Right renal pelvis (tissue), 4 donors: ENCODE measurements around the gene TSC22D1. TPM values are rescaled to one million over a fixed set of nuclear protein-coding genes. Genes with fewer than 3 reads are reported as not detected.

Experiments
- DNase-seq, 4 donors: peaks; one replicate each; pipeline ENCODE4 v3.0.0-alpha.2; 2013; ENCODE audit warnings: low read depth in 4 of 4, low spot score in 3 of 4, missing footprints in 1 of 4
- polyA plus RNA-seq, 4 donors: library from polyadenylated mRNA; unstranded; fragments of 120-200 nt; gene quantifications; one replicate each; pipeline ENCODE4 v1.2.1, GENCODE V29; 2013; ENCODE audit not compliant: insufficient read length in 4 of 4

The TSC22D1 gene
- polyA plus RNA-seq, 4 donors = 253 to 271 (median 260) TPM

DNA sequence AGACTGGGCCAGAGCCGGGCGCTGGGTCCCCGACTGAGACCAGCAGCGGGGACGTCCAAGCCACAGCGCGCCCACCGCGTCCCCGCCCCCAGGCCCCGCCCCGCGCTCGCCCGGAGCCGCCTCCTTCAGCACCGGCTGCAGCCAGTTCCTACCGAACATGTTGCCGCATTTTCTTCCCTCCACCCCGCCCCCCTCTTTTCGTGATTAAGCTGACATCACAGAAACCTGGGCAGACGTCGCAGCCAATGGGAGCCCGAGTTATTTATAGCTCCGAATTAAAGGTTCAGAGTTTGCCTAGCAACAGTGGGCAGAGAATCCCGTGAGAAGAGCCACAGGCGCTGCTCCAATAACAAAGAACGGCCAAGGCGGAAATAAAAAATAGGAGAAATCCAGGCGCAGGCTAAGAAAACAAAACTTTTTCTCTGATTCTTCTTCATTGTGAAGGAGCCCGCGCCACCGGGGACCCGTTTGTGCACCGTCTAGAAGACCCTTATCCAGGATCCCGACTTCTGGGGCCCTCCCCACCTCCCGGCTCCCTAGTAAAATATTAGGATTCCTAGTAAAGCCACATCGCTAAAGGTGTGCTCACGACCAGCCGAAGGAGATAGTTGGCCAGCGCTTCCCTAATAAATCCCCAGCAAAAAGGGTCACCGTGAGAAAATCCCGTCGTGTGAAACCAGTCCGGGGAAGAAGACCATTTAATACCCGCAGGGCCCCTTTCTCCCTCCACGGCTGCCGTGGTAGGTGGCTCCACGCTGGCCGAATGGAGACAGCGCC lies 140.8 kb downstream of the TSC22D1 start:
- DNase-seq = peak; percentile 96 to 99 (median 99)

GRCh38 chr13:44434766-44435141 lies 141.4 kb downstream of the TSC22D1 start:
- no peak for DNase-seq

- DNase-seq = no peak
Observed at GRCh38 chr13:44433863-44434765, 142.0 kb downstream of the TSC22D1 start.

DNA sequence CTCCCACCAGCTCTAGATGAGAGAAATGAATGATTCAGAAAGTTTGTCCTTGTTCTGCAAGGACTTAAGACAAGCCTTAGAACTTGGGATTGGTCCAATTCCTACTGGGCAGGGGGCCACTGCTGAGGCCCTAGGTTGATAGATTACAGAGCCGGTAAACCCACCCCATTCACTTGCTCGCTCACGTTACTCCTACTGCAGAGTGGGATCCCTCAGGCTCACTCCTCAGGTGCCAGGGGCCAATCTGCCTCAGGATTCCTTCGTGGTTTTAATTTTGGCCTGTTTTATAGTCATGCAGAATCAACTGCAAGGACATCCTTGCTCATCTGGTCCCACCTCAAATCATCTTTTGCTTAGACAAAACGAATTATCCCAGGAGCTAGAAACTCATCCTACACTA lies 143.5 kb downstream of the TSC22D1 start:
- no peak for DNase-seq

GRCh38 chr13:44431150-44431549 lies 145.0 kb downstream of the TSC22D1 start:
- DNase-seq = no peak

- DNase-seq = no peak
Observed at GRCh38 chr13:44429311-44429710, 146.8 kb downstream of the TSC22D1 start.

DNA sequence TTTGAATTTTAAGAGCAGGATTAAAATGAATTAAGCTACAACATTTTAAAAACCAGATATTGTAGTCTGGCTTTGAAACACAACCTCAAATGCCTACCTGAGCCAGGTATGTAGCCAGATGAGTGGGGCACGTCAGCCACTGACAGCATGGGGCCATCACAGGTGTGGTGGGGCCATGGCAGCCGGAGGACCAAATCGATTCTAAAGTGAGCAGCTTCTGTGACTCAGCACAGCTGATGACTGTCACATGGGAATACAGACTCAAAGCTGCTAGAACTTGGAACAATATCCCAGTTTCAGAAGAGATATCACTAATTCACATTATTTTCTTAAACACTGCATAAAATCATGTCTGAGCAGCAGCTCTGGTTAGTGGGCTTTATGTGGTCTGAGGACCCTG lies 149.7 kb downstream of the TSC22D1 start:
- DNase-seq = no peak

- DNase-seq = no peak
Observed at GRCh38 chr13:44425815-44426078, 150.4 kb downstream of the TSC22D1 start.

GRCh38 chr13:44425041-44425814 lies 150.9 kb downstream of the TSC22D1 start:
- DNase-seq = no peak

GRCh38 chr13:44423824-44424223 lies 152.3 kb downstream of the TSC22D1 start:
- no peak for DNase-seq

- no peak for DNase-seq
Observed at GRCh38 chr13:44422755-44423643, 153.1 kb downstream of the TSC22D1 start.

DNA sequence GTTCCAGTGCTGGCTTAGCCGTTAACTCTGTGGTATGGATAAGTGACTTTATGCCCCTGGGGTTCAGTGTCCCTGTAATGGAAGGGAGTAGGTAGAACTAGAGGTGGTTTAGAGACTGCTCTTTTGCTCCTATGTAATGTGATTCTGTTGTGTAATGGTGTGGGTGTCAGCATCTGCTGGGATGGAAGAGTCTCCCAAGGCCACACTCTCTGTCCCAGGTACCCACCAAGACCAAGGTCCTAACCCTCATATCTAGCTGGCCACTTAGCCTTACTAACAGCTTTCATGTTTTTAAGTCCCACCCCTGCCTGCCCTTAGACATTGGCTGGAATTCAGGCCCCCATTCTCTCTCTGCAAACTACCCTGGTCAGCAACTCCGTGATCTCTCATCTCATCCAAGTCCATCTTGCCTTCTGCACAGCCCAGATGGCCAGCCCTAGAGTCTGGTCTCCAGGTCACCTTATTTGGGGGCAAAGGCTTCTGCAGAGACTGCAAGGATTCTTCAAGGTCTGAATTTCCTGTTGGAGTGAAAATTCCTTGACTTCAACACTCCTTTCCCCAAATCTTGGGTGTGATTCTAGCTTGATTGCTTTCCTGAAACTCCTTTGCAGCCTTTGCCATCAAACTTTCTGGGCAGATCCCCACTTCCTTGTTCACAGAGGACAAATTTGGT lies 154.1 kb downstream of the TSC22D1 start:
- DNase-seq = no peak

- DNase-seq = no peak
Observed at GRCh38 chr13:44420376-44421220, 155.5 kb downstream of the TSC22D1 start.

DNA sequence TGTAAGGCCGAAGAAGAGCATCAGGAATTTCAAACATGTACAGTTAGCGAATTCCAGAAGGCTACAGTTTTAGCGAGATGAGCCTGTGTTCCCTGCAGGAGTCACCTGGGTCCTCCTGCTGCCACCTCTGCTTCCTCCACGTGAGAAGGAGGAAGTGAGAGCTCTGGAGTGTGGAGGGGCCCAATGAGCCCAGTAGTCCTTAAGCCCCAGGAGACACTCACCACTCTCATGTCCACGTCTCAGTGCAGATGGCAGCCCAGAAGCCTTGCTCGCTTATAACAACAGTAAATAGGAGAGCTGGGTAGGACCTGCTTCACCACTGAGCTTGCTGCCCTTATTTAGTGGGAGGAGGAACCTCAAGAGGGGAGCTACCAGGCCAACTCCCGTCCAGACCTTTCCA lies 158.3 kb downstream of the TSC22D1 start:
- no peak for DNase-seq

GRCh38 chr13:44417446-44417845 lies 158.7 kb downstream of the TSC22D1 start:
- DNase-seq = no peak

- DNase-seq = no peak
Observed at GRCh38 chr13:44416744-44417143, 159.4 kb downstream of the TSC22D1 start.

- DNase-seq = no peak
Observed at GRCh38 chr13:44416301-44416700, 159.8 kb downstream of the TSC22D1 start.

GRCh38 chr13:44415815-44416214 lies 160.3 kb downstream of the TSC22D1 start:
- no peak for DNase-seq

GRCh38 chr13:44414716-44415115 lies 161.4 kb downstream of the TSC22D1 start:
- no peak for DNase-seq
